HG02885 (cell line): ENCODE results near the gene CCDC158.
"Not testable (repeated sequence)": the region's sequence is repeated elsewhere in the genome, so short reads cannot be mapped to it uniquely, and the experiment has no call there.

Experiments used
- ATAC-seq: cut with Tn5 transposase; IDR thresholded peaks from one replicate; pipeline ENCODE4 v1.9.1; 2021; ENCODE audit warnings: mild to moderate bottlenecking; ENCODE audit not compliant: unreplicated experiment, poor library complexity

Gene CCDC158

DNA sequence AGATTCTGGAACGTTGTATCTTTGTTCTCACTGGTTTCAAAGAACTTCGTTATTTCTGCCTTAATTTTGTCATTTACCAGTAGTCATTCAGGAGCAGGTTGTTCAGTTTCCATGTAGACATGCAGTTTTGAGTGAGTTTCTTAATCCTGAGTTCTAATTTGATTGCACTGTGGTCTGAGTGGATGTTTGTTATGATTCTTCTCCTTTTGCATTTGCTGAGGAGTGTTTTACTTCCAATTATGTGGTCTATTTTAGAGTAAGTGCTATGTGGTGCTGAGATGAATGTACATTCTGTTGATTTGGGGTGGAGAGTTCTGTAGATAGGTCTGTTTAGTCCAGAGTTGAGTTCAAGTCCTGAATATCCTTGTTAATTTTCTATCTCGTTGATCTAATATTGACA, 133.1 kb downstream of the CCDC158 start:
- ATAC-seq, result not testable (repeated sequence)

DNA sequence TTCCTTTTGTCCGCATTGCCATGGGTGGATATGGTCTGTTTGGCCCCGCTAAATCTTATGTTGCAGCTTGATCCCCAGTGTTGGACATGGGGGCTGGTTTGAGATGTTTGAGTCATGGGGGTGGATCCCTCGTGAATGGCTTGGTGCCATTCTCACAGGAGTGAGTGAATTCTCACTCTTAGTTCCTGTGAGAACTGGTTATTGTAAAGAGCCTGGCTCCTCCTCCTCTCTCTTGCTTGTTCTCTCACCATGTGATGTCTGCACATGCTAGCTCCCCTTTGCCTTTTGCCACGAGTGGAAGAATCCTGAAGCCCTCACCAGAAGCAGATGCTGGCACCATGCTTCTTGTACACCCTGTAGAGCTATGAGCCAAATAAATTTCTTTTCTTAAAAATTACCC, 137.0 kb downstream of the CCDC158 start:
- ATAC-seq, result no peak

DNA sequence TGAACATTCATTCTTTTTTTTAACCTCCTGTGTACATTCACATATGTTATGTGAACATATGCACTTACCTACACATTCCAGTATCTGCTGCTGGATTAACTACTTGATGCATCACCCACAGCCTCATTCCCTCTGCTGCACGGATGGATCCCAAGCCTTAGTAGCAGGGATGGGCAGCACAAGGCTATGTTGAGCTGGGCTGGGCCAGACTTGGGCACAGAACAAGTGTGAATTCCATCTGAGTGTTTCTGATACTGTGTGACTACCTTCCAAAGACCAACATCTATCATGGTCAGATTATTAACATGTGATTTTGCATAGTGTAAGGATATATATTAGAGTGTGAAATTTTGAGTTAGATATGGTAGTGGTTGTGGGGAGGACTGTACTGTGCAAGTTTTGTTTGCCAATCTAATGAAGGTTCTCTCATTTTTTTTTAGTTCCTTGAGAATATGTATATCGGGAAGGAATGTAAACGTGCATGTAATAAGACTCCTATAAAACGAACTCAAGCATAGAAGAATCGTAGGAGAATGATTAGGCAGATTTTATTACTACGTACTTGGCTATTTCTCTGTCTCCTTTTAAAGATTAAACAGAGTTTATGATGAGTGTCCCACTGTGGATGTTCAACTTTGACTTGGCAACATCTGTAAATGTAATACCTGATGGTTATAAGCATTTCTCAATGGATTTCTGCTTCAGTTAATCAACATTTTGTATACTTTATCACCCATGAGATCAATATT, 137.8 kb downstream of the CCDC158 start:
- ATAC-seq, result no peak

DNA sequence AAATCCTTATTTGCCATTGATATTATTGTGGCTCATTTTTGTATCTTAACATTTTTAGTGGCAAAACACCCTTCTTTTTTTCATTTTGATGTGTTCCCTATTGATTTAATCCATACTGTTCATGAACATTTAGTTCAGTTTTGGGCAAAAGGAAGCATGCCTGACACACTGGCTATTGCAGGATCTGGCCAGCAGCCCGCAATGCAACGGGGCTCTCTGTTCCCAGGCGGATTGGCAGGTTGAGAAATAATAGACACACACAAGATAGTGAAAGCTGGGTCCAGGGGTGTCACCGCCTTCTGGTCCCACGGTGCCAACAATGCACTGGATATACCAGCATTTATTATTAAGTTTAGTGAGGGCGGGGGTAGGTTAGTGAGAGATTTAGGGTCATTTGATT, 139.3 kb downstream of the CCDC158 start:
- not testable (repeated sequence) for ATAC-seq

DNA sequence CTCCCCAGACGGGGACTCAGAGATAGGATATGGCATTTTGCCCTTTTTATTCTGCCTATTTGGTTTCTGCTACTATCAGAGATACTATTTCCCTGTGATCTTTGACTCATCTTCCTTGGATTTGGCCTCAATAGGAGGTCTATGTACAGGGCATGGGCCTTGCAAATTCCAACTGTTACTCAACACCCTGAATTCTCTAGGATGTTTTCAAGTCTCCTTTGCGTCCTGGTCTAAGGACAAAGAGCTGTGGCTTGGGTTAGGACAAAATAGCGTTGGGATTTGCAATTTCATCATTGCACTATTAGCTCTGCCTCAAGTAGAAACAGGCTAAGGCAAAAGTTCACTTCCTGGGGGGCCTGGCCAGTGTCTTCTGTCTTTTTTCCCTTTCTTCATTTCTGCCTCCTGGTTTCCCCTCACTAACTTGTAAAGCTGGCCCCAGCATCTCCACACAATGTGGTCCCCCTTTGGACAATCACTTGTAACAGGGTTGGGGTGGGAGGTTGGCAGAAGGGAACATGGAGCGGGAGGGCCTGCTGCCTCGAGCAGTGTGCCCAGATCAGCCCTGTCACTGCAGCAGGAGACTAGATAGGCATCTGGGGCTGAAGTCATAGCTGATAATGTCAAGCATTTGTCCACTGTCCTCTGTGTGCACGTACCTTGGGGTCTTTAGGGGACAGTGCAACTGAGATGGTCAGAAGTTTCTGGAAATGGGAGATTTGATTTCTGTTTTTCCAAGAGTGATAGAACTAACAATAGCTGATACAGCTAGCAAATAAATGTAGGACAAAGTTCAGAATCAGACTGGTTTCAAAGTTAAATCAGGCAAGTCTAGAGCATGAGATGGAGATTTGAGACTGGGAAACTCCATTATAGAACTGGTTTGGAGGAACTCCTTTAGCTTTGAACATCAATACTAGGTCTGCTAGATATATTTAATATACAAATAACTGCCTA, 140.2 kb downstream of the CCDC158 start:
- no peak for ATAC-seq

DNA sequence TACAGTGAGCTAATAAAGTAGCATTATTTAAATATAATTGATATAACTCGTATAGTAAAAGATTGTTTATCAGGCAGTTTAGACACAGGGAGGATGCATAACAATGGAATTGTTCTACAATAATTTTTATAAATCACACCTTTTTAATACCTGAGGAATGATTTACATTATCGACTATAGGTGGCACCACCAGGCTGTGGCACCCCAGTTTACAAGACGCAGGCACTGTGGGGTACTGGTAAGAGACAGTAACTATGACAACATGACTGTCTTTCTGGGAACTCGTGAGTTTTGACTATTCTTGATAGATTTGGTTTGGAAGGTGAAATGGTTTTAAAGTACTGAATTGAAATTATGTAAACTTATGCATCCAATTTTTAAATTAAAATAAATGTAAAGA, 141.5 kb downstream of the CCDC158 start:
- no peak for ATAC-seq

DNA sequence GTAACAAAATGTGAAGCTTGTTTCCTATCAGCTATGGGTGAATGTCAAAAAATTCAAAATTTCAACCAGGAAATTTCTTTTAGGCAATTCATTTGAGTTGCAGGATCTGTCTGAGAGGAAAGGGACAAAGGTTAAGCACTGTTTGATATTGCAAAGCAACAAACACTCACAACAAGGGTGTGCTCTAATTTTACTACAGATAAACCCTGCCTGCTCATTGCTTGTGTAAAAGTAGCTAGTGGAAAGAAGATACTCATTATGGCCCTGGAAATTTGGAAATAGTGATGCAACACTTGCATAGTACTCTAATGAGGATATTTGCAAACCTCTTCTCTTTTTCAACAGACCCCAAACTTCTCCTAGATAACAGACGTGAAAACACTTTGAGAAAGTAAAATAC, 142.4 kb downstream of the CCDC158 start:
- no peak for ATAC-seq

DNA sequence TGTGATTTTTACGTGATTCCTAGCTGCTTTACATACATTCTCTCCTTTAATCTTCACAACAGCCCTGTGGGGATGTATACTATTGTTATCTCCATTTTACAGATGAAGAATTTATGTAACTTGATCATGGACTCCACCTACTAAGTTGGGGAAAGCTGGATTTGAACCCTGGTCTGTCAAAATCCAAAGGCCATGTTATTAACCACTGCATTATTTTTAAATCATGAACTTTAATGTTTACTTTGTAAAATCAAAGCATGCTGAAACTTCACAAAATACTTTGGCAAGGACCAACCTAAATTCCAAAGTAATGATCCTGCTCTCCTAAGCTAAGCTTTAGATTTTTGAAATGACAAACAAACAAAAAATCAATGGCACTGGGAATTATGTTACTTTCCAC, 143.3 kb downstream of the CCDC158 start:
- ATAC-seq, result no peak

DNA sequence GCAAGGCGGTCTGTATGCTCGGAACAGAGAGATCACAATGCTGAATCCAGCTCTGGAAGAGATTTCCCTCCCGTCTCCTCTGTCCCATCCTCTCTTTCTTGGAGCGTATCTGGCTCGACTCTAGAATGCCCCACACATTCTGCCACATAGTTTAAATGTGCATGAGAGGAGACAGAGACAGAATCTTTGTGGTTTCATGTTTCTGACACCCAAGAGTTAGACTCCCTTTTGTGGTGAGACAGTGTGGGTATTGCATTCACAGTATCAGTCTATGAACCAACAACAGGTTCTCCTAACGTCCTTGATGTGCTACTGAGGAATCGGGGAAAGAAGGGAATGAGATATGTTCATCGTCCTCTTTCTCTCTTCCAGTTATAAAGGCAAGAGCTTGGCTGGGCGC, 144.1 kb downstream of the CCDC158 start:
- ATAC-seq, result no peak

DNA sequence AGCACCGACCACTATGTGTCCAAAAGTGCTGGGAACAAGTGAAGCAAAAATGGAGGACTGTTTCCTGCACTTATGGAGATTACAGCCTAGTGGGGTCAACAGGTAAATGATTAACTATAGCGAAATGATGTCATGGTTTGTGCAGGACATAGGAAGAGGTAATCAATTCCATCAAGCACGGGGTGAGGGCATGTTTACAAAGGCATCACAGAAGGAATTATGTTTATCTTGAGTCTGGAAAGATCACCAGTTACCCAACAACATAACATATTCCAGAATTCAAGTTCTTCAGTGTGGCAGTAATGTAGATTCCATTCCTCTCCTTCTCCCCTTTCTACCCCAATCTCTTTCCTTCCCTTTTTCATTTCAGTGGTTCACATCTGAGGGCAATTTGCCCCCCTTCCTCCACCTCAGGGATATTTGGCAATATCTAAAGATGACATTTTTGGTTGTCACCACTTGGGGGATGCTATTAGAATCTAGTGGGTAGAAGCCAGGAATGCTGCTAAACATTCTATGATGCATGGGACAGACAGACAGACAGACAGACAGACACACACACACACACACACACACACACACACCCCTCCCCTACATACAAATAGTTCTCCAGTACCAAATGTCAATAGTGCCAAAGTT, 145.3 kb downstream of the CCDC158 start:
- ATAC-seq, result no peak

DNA sequence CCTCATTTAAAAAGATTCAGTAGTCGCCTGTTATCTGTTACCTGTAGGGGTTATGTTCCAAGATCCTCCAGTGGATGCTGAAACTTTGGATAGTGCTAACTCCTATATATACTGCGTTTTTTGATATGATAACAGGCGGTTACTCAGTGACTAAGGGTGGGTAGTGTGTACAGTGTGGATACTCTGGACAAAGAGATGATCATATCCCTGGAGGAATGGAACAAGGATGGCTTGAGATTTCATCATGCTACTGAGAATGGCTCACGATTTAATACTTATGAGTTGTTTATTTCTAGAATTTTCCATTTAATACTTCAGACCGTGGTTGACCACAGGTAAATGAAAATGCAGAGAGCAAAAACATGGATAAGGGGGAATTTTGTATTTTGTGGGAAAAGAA, 147.9 kb downstream of the CCDC158 start:
- no peak for ATAC-seq

DNA sequence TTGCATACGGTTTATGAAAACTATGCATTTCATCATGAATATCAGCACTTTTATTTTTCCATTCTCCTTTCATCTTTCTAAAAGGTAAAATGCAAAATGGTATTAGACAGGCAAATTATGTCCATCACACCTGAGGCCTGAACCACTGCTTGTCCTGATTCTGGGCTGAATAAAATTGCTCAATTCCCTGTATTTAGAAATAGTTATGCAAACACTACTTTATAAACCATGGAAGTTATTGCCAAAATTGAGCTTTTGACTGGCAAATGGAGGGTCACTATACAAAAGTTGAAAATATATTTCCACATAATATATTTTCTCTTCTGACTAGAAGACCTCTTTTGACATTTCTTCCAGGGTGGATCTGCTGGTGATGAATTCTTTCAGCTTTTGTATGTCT, 148.4 kb downstream of the CCDC158 start:
- no peak for ATAC-seq

DNA sequence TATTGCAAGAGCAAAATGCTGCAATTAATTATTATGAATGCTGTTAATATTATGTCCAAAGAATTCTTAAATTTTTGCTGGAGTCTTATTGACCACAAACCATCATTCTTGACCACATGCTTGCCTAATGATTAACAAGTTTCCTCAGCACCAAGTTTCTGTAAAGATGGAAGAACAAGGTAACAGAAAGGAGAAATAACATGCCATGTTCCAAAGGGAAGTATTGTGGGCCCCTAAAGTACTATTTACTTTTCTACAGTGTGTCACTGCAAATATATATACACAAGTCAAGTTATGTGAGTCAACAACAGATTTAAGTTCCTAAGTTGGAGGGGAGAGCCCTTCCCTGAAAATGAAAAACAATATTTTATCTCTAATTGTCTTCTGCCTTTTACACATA, 148.9 kb downstream of the CCDC158 start:
- ATAC-seq, result no peak

DNA sequence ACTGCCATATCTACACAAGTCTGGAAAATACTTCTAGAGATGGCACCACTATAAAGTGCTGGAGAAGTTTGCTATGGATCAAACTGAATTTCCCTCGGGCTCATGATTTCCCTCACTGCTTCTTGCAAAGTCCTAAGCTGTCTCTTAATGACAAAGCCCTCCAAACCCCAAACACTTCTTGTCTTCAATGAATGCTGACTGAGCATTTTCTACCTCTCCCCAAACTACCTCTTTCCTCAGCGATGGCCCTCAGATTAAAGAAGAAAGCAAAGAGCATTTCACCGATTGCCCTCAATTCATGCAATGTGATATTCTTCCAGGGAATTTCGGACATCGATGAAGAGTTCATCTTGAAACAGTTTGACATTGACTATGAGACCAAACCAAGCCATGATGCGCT, 149.7 kb downstream of the CCDC158 start:
- no peak for ATAC-seq

DNA sequence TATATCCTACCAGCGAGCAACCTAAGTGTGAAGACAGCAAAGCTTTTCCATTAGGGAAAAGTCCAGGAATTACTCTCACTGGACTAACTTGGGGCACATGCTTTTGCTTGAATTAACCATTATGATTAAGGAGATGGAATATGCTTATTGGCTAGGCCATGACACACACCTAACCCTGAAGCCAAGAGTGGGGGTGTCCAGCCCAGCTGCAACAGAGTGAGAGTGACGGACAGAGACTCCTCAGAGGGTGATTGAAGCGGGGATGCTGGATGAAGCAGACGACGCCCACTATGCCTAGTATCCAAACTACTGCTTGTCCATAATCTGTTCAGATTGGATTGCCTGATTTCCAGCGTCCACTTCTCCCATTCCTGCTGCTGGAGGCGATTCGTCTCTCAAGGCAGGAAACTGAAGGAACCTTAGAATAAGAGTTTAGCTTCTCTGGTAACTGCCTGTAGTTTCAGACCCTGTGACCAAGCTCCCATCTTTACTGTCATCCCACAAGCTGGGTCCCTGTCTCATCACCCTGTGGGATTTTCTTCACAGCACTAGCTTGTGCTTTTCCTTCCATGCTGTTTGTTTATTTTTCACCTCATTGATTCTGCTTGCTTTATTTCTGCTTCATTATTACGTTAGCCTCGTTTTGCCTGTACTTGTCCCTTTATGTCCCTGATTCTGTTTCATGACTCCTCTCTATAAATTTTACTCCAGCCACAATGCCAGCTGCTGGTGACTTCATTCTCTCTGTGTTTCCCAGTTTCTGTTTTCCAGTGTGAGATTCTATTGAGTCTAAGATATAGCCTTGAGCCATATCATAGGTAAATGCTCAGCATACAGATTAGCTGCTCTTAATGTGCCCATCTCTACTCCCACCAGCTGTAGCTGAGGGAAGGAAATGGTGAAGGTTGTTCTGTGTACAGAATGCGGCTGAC, 150.4 kb downstream of the CCDC158 start:
- ATAC-seq, result no peak

DNA sequence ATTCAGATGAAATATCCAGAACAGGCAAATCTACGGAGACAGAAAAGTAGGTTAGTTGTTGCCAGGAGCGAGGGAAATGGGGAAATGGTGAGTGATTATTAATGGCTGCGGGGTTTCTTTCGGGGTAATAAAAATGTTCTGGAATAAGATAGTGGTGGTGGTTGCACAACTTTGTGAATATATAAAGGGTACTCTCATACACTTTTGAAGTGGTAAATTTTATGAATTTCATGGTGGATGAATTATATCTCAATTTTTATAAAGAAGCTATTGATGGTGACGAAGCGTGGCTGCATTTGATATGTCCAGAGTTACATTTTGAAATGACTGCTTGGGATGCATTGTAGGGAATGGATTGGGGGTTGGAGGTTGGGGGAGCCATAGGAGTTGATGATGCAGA, 153.1 kb downstream of the CCDC158 start:
- no peak for ATAC-seq

DNA sequence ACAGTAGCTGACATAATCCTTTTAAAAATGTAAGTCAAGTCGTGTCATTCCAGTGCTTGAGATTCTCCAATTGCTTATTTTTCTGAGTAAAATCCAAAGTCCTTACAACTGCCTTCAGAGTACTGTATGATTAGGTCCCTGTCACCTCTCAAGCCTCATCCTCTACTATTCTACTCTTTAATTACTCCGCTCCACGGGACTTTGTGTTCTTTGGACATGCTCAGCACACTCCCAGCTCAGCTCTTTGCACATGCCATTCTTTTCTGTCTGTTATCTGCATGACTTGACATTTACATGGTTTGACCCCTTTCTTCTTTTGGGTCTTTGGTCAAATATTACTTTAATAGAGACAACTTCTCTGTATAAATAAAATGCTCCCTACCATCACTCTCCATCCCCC, 154.3 kb downstream of the CCDC158 start:
- ATAC-seq, result no peak

DNA sequence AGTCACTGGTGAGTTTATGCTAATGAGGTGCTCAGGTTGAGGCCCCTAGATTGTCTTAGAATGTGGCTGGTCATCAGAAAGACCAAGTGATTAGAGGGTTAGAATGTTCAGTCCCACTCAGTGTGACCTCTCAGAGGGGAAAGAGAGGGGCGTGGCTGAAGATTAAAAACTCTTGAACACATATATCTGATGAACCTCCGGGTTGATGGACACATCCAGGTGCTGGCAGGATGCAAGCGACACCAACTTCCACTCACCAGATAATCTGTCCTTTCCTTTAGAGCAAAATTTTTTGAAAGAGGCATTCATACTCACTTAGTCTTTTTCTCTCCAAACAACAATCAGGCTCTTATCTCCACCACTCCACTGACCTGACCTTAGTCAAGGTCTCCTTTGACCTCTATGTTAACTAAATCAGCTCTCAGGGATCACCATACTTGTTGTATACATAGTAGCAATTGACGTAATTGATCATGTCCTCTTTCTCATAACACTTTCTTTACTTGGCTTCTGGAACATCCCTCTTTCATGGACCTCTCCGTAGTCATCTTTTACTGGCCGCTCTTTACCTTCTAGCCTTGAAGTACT, 155.2 kb downstream of the CCDC158 start:
- no peak for ATAC-seq
